ENCODE measurements around the gene LSM14A.
"Not testable (repeated sequence)": the region's sequence is repeated elsewhere in the genome, so short reads cannot be mapped to it uniquely, and the experiment has no call there.

The LSM14A gene

DNA sequence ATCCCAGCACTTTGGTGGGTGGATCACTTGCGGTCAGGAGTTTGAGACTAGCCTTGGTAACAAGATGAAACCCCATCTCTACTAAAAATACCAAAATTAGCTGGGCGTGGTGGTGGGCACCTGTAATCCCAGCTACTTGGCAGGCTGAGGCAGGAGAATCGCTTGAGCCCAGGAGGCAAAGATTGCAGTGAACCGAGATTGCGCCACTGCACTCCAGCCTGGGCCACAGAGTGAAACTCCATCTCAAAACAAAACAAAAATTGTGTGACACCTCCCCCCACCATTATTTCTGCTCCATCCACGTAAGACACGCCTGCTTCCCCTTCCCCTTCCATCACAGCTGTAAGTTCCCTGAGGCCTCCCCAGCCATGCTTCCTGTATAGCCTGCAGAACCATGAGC is 13.3 kb upstream of the LSM14A start:
- DNase-seq (ENCODE audit: low read depth in 2 of 2): not testable (repeated sequence)

DNA sequence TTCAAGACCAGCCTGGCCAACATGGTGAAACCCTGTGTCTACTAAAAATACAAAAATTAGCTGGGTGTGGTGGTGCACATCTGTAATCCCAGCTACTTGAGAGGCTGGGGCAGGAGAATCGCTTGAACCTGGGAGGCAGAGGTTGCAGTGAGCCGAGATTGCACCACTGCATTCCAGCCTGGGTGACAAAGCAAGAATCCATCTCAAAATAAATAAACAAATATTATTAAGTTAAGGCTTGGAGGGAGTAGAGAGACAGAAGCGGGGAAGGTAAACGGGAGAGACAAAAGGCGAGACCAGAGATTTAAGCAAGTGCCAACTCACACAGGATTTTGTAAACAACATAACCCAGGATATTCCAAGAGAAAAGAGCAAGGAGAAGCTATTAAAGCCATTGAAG is 12.8 kb upstream of the LSM14A start:
- DNase-seq (ENCODE audit: low read depth in 2 of 2): not testable (repeated sequence)

DNA sequence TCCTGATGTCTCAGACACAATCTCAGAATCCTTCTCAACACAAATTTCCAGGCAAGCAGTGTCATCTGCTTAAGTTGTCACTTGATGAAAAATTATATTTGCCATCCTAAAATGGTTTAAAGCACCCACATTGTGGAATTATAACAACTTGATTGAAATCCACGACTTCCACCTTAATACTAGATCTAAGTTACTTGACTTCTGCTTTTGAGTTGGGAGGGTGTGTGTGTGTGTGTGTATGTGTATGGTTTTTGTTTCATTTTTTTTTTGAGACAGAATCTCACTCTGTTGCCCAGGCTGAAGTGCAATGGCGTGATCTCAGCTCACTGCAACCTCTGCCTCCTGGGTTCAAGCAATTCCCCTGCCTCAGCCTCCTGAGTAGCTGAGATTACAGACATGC is 10.4 kb upstream of the LSM14A start:
- not testable (repeated sequence) for DNase-seq (ENCODE audit: low read depth in 2 of 2)

DNA sequence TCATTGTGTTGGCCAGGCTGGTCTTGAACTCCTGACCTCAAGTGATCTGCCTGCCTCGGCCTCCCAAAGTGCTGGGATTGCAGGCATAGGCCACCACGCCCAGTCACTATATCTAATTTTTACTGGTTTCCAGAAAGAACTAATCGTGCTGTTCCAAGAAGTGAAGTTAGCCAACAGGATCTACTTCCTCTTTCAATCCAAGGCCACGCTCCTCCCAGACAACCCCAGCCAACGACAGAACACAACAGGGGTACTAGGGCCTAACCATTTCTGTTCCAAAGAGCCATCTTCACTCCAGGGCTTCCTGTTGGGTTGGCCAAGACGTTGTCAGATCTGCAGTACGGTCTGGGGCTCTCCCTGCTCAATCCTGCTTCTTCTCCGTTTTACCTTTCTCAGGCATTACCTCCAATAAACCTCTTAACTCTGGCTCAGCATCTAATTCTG is 7.0 kb upstream of the LSM14A start:
- no peak for DNase-seq (ENCODE audit: low read depth in 2 of 2)

DNA sequence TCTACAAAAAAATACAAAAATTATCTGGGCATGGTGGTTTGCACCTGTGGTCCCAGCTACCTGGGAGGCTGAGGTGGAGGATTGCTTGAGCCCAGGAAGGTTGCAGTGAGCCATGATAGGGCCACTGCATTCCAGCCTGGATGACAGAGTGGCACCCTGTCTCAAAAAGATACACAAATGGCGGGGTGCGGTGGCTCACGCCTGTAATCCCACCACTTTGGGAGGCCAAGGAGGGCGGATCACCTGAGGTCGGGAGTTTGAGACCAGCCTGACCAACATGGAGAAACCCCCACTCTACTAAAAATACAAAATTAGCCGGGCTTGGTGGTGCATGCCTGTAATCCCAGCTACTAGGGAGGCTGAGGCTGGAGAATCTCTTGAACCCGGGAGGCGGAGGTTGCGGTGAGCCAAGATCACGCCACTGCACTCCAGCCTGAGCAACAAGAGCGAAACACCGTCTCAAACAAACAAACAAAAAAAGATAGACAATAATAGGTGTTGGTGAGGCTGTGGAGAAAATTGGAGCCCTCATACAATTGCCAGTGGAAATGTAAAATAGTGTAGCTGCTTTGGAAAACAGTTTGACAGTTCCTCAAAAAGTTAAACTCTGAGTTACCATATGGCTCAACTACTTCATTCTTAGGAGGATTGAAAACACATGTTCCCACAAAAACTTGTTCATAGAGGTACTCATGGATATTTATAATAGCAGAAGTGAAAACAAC is 2.7 kb upstream of the LSM14A start:
- not testable (repeated sequence) for DNase-seq (ENCODE audit: low read depth in 2 of 2)

DNA sequence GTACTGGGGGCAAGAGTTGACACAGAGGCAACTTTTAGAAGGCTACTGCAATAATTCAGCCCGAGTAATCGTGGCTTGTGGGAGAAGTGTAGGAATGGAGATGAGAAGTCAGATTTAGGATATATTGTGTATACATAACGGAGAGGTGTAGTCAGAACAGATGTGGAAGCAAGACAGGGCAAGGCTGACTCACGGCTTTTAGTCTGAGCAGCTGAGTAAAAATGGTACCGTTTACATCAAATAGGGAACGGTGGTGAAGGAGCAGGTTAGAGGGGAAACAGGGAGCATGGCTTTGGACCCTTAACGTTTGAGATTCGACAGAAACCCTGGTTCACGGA is 796 bp upstream of the LSM14A start:
- no peak for DNase-seq (ENCODE audit: low read depth in 2 of 2)

DNA sequence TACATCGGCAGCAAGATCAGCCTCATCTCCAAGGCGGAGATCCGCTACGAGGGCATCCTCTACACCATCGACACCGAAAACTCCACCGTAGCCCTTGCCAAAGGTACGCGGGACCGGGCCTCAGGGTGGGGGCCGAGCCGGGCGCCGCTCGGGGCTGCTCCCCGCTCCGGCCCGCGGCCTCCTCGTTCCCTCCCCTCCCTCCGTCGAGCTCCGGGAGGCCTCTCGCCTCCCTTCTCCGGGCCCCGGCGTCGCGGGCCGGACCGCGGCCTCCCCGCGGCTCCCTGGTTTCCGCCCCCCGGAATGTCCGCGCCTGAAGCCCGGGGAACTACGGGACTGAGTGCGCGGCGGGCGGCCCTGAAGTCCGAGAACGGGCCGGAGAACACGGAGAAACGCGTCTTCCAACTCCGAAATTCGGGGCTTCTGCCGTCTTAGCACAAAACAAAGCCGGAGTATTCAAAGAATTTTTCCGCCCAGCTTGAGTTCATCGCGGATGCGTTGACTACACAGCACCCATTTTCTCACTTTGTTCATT is 423 bp downstream of the LSM14A start:
- no peak for DNase-seq (ENCODE audit: low read depth in 2 of 2)

DNA sequence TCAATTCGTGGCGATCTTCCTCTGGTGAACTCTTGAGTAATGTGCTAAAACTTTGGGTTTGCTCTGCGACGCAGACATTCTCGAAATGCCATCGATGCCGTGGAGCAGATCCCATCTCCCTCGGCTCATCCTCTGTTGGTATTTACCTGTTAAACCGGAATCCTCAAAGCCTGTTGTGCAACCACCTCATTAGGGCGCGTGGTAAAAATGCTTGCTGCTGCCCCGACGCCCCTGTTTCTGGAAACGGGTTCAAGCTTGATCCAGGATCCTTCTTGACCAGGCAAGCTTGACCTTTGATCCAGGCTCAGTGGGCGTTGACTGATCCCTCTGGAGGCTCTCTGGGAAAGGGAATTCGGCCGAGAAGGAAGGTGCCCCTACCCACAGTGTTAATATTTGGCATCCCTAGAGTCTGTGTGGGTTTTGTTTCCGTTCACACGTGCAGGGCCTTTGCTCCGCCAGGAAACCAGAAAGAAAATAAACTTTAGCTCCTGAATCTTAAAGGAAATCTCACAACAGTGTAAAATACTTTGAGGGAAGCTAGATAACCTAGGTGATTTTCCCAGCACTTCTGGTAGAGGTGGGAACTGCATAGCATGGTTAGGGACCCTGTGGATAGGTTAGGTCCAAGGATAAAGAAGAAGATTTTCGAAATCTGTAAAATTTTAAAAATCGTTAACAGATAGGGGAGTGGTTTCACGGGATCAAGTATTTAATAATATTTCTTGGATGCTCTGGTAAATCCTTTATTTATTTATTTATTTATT is 1.1 kb downstream of the LSM14A start:
- no peak for DNase-seq (ENCODE audit: low read depth in 2 of 2)

DNA sequence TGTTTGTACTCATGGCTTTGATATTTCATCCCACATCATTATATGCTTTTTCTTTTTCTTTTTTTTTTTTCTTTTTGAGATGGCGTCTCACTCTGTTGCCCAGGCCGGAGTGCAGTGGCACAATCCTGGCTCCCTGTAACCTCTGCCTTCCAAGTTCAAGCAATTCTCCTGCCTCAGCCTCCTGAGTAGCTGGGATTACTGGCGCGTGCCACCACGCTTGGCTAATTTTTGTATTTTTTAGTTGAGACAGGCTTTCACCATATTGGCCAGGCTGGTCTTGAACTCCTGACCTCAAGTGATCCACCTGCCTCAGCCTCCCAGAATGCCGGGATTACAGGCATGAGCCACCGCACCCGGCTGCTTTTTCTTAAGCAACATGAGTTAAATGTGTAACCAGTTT is 2.9 kb downstream of the LSM14A start:
- DNase-seq (ENCODE audit: low read depth in 2 of 2): not testable (repeated sequence)

DNA sequence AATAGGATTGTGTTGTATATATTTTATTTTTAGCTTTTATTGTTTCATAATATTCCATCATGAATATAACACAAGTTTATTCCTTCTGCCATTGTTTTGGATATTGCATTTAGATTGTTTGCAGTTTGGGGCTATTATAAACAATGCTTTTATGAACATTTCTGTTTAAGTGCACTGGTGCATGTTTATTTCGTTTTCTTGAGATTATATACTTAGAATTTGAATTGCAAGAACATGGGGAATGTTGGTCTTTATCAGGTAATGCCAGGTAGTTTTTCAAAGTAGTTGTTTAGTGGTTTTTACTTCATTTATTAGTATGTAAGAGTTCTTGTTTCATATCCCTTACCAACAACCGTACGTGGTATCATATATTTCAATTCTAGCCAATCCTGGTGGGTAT is 4.3 kb downstream of the LSM14A start:
- DNase-seq (ENCODE audit: low read depth in 2 of 2): no peak

DNA sequence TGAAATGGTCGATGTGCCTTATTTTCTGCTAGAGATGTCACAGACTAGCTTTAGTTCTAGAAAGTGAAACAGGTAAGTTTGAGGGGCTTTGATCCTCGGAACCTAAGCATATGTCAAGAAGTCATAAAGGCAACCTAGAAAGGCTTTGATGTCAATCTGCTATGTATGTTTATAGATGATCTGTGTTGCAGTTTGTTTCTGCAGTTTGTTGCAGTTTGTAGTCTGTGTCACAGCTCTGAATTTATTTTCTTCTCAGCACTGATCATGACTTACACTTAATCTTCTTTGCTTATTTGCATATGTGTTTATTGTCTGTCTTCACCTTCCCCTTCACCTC is 5.9 kb downstream of the LSM14A start:
- no peak for DNase-seq (ENCODE audit: low read depth in 2 of 2)

DNA sequence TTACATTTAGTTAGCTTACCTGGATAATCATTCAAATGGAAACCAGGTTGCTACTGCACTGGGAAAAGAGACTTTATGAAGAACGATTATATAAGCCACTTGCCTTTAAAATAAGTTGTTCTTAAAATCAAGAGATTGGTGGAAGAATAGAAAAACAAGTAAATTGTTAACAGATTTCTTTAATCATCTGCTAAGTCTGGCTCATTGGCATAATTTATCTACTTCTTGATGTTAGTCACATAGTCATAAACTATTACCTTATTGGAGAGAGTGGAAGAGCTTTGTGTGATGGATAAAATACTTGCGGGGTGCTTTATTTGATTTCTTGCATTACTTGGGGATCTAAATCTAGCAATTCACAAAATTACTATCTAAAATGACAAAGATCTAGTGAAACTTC is 6.8 kb downstream of the LSM14A start:
- no peak for DNase-seq (ENCODE audit: low read depth in 2 of 2)

DNA sequence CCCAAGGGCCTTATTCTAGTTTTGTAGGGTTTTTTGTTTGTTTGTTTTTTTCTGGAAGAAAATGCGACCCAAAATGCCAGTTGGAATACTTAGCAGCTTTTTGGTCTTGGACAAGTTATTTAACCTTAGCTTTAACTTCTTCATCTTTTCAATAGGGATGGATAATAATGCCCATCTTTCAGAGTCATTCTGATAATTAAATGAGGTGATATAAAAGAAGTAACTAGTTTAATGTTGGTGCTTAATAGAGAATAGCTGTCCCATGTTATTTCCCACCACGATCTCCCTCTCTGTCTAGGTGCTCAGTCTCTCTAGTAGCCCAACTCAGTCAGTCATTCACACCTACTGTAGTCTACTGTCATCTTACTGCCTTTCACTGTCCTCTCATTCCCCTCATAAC is 8.0 kb downstream of the LSM14A start:
- DNase-seq (ENCODE audit: low read depth in 2 of 2): no peak

DNA sequence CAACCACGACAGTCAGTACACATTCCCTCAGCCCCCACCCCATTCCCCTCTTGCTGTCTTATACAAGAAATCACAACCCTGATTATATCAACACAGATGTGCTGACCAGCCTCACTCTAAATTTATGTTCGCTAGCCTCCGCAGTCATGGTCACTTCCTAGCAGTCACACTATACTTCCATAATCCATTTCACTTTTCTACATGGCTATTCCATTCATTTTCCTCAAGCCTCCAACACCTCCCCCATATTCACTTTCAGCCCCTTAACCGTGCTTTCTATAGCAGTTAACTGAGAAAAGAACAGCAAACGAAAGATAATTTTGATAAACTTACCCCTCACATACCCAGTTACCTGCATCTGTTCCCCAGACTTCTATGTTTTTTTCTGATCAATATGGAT is 8.4 kb downstream of the LSM14A start:
- no peak for DNase-seq (ENCODE audit: low read depth in 2 of 2)

DNA sequence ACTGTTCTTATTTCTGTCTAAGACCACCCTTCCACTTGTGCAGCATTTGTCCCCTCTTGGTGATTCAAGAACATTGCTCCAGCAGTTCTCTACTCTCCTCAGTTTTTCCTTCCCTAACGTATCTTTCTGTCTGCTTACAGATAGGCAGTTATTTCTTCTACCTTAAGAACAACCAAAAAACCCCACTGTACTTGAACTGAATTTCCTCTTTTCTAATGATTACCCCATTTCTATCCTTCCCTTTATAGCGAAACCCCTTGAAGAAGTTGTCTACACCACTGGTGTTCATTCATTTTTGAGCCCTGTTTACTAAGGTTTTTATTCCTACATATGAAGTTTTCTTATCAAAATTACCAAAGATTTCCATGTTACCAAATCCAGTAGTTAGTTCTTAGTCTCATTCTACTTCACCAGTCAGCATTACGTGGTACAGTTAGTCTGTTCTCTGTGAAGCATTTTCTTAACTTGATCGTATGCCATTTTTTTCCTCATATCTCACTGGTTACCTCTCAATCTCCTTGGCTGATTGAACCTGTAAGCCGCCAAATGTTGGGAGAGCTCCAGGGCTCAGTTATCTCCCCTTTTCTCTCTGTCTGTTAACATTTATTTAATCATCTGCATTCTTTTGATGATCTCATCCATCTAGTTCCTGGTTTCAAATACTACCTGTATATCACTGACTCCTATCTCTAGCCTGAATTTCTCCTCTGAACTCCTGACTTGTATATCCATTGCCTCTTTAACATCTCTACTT is 9.0 kb downstream of the LSM14A start:
- DNase-seq (ENCODE audit: low read depth in 2 of 2): no peak

DNA sequence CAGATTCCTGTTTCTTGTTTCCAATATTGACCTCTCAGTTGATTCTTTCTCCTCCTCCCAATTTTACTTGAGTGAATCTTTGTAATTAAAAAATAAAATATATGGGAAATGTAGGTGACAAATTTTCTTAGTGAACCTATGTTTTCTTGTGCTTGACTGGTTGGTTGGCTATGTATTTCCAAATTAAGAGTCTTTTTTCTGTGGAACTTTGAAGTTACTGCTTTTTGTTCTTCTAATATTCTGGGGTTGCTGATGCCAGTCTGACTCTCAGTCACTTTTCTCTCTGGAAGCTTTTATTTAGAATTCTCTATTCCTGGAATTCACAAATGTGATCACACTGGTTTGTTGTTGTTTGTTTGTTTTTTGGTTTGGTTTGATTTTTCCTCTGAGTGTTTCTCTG is 9.8 kb downstream of the LSM14A start:
- DNase-seq (ENCODE audit: low read depth in 2 of 2): no peak

DNA sequence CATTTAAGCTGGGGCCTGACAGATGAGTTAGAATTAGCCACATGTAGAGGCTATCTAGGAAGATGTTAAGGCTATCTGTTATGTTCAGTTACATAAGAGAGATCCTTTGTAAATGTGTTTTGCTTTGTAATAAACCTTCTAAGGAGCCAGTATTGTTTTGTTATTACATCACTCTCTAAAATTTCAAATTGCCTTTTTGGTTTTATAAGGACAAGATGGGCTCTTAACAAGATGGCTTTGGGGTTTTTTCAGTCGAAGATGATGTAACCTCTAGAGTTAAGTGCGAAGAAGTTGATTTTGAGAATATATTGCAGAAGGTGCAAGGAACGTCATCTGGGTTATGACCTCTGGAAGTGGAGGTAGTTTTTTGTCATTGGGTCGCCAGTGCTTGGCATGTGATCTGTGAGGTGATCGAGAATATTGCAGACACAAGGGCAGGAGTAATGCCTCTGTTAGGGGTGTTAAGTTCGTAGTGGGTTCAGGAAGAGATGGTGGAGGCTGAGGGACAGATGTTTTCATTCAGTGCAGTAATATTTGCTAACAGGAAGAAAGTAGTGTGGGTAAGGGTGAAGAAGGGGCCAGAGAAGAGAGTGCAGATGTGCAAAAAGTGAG is 12.7 kb downstream of the LSM14A start:
- no peak for DNase-seq (ENCODE audit: low read depth in 2 of 2)

DNA sequence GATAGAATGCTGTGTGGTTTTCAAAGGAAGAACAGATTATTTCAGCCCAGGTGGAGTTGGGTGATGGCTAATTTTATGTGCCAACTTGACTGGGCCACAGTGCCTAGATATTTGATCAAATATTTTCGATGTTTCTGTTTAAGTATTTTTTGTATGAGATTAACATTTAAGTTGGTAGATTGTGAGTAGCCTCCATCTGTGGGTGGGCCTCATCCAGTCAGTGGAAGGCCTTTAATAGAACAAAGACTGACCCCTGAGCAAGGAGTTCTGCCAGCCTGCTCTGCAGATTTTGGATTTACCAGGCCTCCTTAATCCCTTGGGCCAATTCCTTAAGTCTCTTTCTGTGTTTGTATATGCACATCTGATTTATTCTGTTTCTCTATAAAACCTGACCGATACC is 13.9 kb downstream of the LSM14A start:
- no peak for DNase-seq (ENCODE audit: low read depth in 2 of 2)

DNA sequence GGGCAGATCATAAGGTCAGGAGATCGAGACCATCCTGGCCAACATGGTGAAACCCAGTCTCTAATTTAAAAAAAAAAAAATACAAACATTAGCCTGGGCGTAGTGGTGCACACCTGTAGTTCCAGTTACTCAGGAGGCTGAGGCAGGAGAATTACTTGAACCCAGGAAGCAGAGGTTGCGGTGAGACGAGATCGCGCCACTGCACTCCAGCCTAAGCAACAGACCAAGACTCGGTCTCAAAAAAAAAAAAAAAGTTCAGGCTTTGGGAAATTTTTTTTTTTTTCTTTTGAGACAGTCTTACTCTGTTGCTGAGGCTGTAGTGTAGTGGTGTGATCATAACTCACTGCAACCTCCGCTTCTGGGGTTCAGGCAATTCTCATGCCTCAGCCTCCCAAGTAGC is 14.7 kb downstream of the LSM14A start:
- DNase-seq (ENCODE audit: low read depth in 2 of 2): no peak

DNA sequence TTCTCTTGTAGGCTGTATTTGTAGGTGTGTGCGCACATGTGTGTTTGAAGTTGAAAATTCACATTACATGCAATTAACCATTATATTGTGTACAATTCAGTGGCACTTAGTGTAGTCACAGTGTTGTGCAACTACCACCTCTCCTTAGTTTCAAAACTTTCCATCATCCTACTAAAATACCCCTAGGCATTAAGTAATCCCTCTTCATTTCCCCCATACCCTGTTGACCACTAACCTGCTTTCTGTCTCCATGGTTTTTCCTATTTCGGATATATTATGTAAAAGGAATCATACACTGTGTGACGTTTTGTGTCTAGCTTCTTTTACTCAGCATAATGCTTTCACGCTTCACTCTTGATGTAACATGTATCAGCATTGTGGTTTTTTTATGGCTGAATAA is 16.1 kb downstream of the LSM14A start:
- DNase-seq (ENCODE audit: low read depth in 2 of 2): no peak

DNA sequence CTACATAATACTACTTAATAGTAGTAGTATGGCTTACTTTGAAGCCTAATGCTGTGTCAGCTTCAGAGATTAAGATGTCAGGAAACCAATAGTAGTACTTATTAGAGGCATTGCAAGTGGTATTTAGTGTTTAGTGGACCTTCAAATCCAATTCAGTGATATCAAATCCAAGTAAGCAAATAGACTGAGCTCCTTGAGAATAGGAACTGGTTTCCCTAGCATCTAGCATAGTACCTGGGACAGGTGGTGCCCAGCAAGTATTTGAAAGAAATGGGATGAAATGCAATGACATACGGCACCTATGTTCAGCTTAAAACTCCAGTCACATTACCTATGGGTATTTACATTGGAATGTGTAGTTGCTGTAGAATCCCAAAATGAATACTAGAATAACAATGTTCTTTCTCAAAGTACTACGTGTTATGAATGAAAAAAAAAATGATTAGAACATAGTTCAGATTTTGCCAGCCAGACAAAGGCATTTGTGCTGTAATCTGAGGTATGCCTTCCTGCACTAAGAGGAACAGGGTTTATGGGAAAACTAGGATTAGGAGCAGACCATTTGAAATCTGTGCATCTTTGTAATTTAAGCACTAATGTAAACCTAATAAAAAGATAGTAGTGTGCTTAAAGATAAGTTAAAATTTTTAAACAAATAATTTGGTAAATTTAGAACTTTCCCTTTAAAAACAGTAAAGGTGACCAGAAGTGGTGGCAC is 17.1 kb downstream of the LSM14A start:
- no peak for DNase-seq (ENCODE audit: low read depth in 2 of 2)

Measured in stimulated activated CD8-positive, alpha-beta memory T cell treated with anti-CD3 and anti-CD28 coated beads, Interleukin-2, amount 100 ng/mL, for 1 hour (primary cell).